Kidney capillary endothelial cell (primary cell): ENCODE measurements around the gene SPAG9.
"Not testable (repeated sequence)": the region's sequence is repeated elsewhere in the genome, so short reads cannot be mapped to it uniquely, and the experiment has no call there.

Experiments
- DNase-seq: peaks from one replicate; pipeline ENCODE4 v3.0.0-alpha.2; 2018; ENCODE audit warnings: low spot score

Gene SPAG9

GRCh38 chr17:51132964-51133319 is 12.3 kb upstream of the SPAG9 start:
- DNase-seq, result peak; percentile 33

DNA sequence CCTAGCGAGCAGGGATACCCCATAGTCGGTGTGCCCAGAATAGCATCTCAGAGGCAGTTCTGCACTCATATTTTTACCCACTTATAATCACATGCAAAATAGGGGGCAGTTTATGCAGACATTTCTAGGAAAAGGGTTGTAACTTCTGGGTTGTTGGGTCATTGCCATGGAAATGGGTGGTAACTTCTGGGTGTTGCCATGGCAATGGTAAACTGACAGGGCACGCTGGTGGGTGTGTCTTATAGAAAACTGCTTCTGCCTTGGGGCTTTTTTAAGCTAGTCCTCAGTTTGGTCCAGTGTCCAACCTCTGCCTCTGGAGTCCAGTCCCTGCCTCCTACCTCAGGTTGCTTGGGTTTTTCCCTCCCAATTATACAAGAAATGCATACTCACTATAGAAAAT is 7.4 kb upstream of the SPAG9 start:
- no peak for DNase-seq

DNA sequence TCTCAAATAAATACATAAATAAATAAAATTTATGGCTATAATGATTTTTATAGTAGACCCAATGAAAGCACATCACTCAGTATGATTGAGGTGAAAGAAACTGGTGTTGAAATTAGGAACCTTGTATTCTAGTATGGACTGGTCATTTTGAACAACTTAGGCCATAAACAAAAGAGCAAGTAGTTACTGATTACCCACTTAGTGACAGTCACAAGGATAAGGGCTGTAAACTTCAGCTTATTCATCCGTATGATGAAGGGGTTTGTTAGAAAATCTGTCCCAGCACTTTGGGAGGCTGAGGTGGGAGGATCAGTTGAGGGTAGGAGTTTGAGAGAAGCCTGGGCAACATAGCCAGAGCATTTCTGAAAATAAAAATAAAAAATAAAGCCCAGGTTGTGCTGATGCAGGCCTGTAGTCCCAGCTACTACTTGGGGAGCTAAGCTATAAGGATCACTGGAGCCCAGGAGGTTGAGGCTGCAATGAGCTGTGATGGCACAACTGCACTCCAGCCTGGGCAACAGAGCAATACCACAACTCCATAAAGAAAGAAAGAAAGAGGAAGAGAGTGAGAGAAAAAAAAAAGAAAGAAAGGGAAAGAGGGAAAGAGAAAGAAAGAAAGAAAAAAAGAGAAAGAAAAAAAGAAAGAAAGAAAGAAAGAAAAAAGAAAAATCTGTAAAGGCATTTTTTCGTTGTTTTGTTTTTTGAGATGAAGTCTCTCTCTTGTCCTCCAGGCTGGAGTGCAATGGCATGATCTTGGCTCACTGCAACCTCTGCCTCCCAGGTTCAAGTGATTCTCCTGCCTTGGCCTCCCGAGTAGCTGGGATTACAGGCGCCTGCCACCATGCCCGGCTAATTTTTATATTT is 4.2 kb upstream of the SPAG9 start:
- DNase-seq, result no peak

GRCh38 chr17:51122473-51123115 is 1.9 kb upstream of the SPAG9 start:
- DNase-seq, result not testable (repeated sequence)

GRCh38 chr17:51121620-51122472 is 1.2 kb upstream of the SPAG9 start:
- peak; percentile 96 for DNase-seq

DNA sequence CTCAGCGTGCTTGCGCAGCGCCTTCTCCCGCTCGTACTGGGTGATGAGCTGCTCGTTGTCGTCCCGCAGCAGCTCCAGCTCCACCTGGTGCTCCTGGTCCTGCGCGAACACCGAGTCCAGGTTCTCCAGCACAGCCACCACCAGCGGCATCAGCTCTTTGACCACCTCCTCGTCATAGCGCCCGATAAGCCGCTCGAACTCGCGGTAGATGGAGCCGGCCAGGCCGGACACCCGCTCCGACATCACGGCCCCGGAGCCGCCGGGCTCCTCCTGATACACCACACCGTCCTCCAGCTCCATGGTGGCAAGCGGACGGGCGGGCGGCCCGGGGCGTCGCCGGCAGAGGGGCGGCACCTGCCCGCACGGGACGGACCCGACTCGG is 320 bp downstream of the SPAG9 start:
- no peak for DNase-seq

DNA sequence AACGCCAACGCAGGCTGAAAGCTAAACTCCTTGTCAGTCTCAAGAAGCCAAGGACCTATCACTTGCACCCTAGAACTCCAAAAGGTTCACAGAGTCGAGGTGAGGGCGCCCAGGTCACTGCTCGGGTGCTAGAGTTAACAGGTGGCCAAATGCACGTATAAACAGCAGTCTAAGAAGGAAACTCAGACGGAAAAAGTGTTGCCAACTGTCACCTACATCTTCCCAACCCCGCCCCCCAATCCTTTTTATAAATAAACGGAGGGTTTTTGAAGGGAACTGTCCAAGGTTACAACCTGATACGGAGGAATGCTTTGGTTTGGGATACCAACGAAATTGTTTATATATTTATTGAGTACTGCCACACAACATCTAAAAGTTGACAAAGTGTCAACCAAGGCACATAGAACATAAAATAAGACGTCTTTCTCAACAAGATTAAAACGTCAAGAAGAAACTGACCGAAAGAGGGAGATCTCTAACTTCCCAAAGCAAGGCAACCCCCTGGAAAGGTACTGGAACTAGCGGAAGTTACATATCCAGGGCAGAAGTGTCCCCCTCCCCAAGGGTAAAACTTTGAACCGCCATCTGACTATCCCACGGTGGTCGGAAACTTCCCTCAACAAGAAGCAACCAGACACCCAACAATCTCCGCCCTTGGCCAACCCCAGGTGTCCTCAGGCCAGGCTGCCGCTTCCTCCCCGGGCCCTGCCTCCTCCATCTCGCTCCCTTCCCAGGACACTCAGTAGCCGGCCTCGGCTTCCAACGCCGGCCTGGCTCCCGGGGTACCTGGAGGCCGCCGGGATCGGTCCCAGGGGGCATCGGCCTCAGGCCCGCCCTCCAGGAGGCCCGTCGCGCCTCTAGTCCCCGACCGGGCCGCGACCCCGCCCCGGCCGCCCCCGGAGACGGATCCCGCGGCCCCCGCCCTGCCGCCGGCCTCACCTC is 982 bp downstream of the SPAG9 start:
- DNase-seq, result peak; percentile 36

GRCh38 chr17:51118330-51119195 is 2.1 kb downstream of the SPAG9 start:
- DNase-seq, result no peak

DNA sequence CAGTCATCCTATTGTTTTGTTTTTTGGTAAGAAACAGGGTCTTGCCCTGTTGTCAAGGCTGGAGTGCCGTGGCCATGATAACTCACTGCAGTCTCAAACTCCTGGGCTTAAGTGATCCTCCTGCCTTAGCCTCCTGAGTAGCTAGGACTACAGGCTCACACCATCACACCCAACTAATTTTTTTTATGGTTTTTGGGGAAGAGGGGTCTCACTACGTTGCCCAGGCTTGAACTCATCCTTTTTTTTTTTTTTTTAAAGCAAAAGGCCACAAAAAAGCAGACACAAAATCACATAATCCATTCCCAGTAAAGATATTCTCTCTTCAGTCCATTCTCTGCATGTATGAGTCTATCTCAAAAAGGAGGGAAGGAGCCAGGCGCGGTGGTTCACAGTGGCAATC is 5.5 kb downstream of the SPAG9 start:
- DNase-seq, result no peak

GRCh38 chr17:51112303-51113222 is 8.1 kb downstream of the SPAG9 start:
- DNase-seq, result not testable (repeated sequence)

DNA sequence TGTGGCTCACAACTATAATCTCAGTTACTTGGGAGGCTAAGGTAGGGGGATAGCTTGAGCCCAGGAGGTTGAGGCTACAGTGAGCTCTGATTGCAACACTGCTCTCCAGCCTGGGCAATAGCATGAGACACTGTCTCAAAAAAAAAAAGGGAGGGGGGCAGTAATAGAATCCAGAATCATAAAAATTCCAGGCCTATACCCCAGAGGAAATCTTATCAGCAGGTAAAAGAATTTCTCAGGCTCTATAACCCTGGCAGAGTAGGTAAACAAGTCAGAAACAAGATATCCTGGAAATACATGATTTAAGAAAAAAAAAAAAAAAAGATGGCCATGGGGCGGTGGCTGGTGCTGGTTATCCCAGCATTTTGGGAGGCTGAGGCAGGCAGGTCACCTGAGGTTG is 12.9 kb downstream of the SPAG9 start:
- no peak for DNase-seq

GRCh38 chr17:51103451-51103850 is 17.2 kb downstream of the SPAG9 start:
- DNase-seq, result no peak

- DNase-seq, result no peak
Observed at GRCh38 chr17:51103050-51103449, 17.6 kb downstream of the SPAG9 start.

GRCh38 chr17:51097708-51098446 is 22.8 kb downstream of the SPAG9 start:
- no peak for DNase-seq

GRCh38 chr17:51091635-51092034 is 29.0 kb downstream of the SPAG9 start:
- no peak for DNase-seq

- not testable (repeated sequence) for DNase-seq
Observed at GRCh38 chr17:51088868-51089267, 31.8 kb downstream of the SPAG9 start.

GRCh38 chr17:51088287-51088686 is 32.4 kb downstream of the SPAG9 start:
- no peak for DNase-seq

GRCh38 chr17:51087072-51087757 is 33.5 kb downstream of the SPAG9 start:
- no peak for DNase-seq
